Large intestine (tissue), 3 donors: ENCODE results near the gene HOXA5. TPM values are rescaled to one million over a fixed set of nuclear protein-coding genes. Genes with fewer than 3 reads are reported as not detected.

Source experiments
- DNase-seq, 2 donors: peaks; one replicate each; pipeline versions ENCODE4 v3.0.0 to v3.0.0-alpha.2; 2013
- H3K27ac ChIP-seq: one replicate; pipeline ENCODE4 v1.5.1; 2013; ENCODE audit warnings: low read length
- H3K27me3 ChIP-seq: 2 replicates; pipeline ENCODE4 v1.6.1; 2013; ENCODE audit warnings: low read length; ENCODE audit not compliant: control insufficient read depth, insufficient read depth
- H3K36me3 ChIP-seq: 2 replicates; pipeline ENCODE4 v1.6.1; 2013; ENCODE audit warnings: low read length; ENCODE audit not compliant: control insufficient read depth, insufficient read depth
- H3K4me1 ChIP-seq: one replicate; pipeline ENCODE4 v1.6.1; 2013; ENCODE audit warnings: low read length; ENCODE audit not compliant: control insufficient read depth, insufficient read depth
- H3K4me3 ChIP-seq: one replicate; pipeline ENCODE4 v1.5.1; 2013; ENCODE audit warnings: low read length
- H3K9me3 ChIP-seq: one replicate; pipeline ENCODE4 v1.6.1; 2013; ENCODE audit warnings: mild to moderate bottlenecking, low read depth, low read length, moderate library complexity; ENCODE audit not compliant: control insufficient read depth
- WGBS: methylation state at CpG from one replicate; pipeline ENCODE4 v1.1.5; 2013; ENCODE audit warnings: low lambda C conversion rate; ENCODE audit not compliant: insufficient coverage; 5-methylcytosine and 5-hydroxymethylcytosine counted together
- polyA plus RNA-seq: library from polyadenylated mRNA; unstranded; fragments of 120-200 nt; gene quantifications from one replicate; pipeline ENCODE4 v1.2.1, GENCODE V29; 2013

The HOXA5 gene
- polyA plus RNA-seq, 1 donor = 30.3 TPM

GRCh38 chr7:27119412-27119911 lies 24.0 kb downstream of the HOXA5 start:
- Histone ChIP-seq H3K4me1 (peaks cover 68% of the 10 kb centered on the region), H3K36me3 (peaks cover 25% of the 10 kb centered on the region), H3K9me3 (no peaks in the 10 kb centered on the region), H3K27ac (peak overlapping the region; percentile 86), H3K27me3 (no peaks in the 10 kb centered on the region), H3K4me3 (no peak overlapping the region)
- DNase-seq = no peak
- WGBS = no CpG with 5 or more reads among the region's 1 CpG

GRCh38 chr7:27118580-27118979 lies 24.9 kb downstream of the HOXA5 start:
- WGBS = no CpG with 5 or more reads among the region's 3 CpGs
- Histone ChIP-seq H3K4me1 (peaks cover 64% of the 10 kb centered on the region), H3K27ac (peak overlapping the region; percentile 81), H3K27me3 (no peaks in the 10 kb centered on the region), H3K36me3 (peaks cover 23% of the 10 kb centered on the region), H3K4me3 (peak overlapping the region; percentile 58), H3K9me3 (no peaks in the 10 kb centered on the region)
- DNase-seq = no peak

- peaks cover 23% of the 10 kb centered on the region for H3K36me3 ChIP-seq
- H3K27ac ChIP-seq = peak overlapping the region; percentile 81
- no peaks in the 10 kb centered on the region for H3K9me3 ChIP-seq
- WGBS = no CpG with 5 or more reads among the region's 19 CpGs
- peak overlapping the region; percentile 58 for H3K4me3 ChIP-seq
- peaks cover 3% of the 10 kb centered on the region for H3K27me3 ChIP-seq
- no peak for DNase-seq
- H3K4me1 ChIP-seq = peaks cover 63% of the 10 kb centered on the region
Measured at GRCh38 chr7:27117887-27118491, 25.5 kb downstream of the HOXA5 start.

- H3K27me3 ChIP-seq = peaks cover 3% of the 10 kb centered on the region
- H3K9me3 ChIP-seq = no peaks in the 10 kb centered on the region
- H3K36me3 ChIP-seq = peaks cover 23% of the 10 kb centered on the region
- H3K27ac ChIP-seq = peak overlapping the region; percentile 81
- no peak for DNase-seq
- peak overlapping the region; percentile 58 for H3K4me3 ChIP-seq
- 40% methylated on average over 1 of the region's 12 CpGs for WGBS
- H3K4me1 ChIP-seq = peaks cover 63% of the 10 kb centered on the region
Measured at GRCh38 chr7:27116962-27117886, 26.3 kb downstream of the HOXA5 start.

GRCh38 chr7:27116031-27116961 lies 27.2 kb downstream of the HOXA5 start:
- Histone ChIP-seq H3K27me3 (peaks cover 3% of the 10 kb centered on the region), H3K4me3 (peak overlapping the region; percentile 58), H3K4me1 (peaks cover 63% of the 10 kb centered on the region), H3K27ac (peak overlapping the region; percentile 81), H3K9me3 (no peaks in the 10 kb centered on the region), H3K36me3 (peaks cover 23% of the 10 kb centered on the region)
- 58% methylated on average over 5 of the region's 20 CpGs for WGBS
- DNase-seq = no peak

- peak in 1 of 2 donors; percentile 89 for DNase-seq
- H3K36me3 ChIP-seq = peaks cover 23% of the 10 kb centered on the region
- 10% methylated on average over 2 of the region's 45 CpGs for WGBS
- peaks cover 61% of the 10 kb centered on the region for H3K4me1 ChIP-seq
- peaks cover 3% of the 10 kb centered on the region for H3K27me3 ChIP-seq
- peak overlapping the region; percentile 58 for H3K4me3 ChIP-seq
- peak overlapping the region; percentile 81 for H3K27ac ChIP-seq
- H3K9me3 ChIP-seq = peaks cover 2% of the 10 kb centered on the region
Measured at GRCh38 chr7:27115221-27116026, 28.1 kb downstream of the HOXA5 start.

- 40% methylated on average over 1 of the region's 6 CpGs for WGBS
- DNase-seq = no peak
- H3K4me1 ChIP-seq = peaks cover 58% of the 10 kb centered on the region
- peak overlapping the region; percentile 58 for H3K4me3 ChIP-seq
- peaks cover 25% of the 10 kb centered on the region for H3K36me3 ChIP-seq
- peak overlapping the region; percentile 81 for H3K27ac ChIP-seq
- H3K9me3 ChIP-seq = peaks cover 5% of the 10 kb centered on the region
- peaks cover 3% of the 10 kb centered on the region for H3K27me3 ChIP-seq
Measured at GRCh38 chr7:27114881-27115220, 28.6 kb downstream of the HOXA5 start.

- H3K9me3 ChIP-seq = peaks cover 5% of the 10 kb centered on the region
- DNase-seq = peak in 1 of 2 donors; percentile 70
- H3K4me1 ChIP-seq = peaks cover 52% of the 10 kb centered on the region
- WGBS = no CpG with 5 or more reads among the region's 26 CpGs
- peaks cover 3% of the 10 kb centered on the region for H3K27me3 ChIP-seq
- peak overlapping the region; percentile 53 for H3K4me3 ChIP-seq
- H3K27ac ChIP-seq = peak overlapping the region; percentile 81
- peaks cover 28% of the 10 kb centered on the region for H3K36me3 ChIP-seq
Measured at GRCh38 chr7:27113991-27114769, 29.3 kb downstream of the HOXA5 start.
